Stimulated activated CD4-positive, alpha-beta T cell treated with anti-CD3 and anti-CD28 coated beads, Interleukin-15, amount 100 ng/mL, for 48 hours (primary cell): Measurements from ENCODE around the gene NR1H2.

Experiments used
- DNase-seq, 2 donors: peaks; one replicate each; pipeline ENCODE4 v3.0.0-alpha.2; 2020; ENCODE audit warnings: low read depth in 2 of 2

Gene NR1H2

DNA sequence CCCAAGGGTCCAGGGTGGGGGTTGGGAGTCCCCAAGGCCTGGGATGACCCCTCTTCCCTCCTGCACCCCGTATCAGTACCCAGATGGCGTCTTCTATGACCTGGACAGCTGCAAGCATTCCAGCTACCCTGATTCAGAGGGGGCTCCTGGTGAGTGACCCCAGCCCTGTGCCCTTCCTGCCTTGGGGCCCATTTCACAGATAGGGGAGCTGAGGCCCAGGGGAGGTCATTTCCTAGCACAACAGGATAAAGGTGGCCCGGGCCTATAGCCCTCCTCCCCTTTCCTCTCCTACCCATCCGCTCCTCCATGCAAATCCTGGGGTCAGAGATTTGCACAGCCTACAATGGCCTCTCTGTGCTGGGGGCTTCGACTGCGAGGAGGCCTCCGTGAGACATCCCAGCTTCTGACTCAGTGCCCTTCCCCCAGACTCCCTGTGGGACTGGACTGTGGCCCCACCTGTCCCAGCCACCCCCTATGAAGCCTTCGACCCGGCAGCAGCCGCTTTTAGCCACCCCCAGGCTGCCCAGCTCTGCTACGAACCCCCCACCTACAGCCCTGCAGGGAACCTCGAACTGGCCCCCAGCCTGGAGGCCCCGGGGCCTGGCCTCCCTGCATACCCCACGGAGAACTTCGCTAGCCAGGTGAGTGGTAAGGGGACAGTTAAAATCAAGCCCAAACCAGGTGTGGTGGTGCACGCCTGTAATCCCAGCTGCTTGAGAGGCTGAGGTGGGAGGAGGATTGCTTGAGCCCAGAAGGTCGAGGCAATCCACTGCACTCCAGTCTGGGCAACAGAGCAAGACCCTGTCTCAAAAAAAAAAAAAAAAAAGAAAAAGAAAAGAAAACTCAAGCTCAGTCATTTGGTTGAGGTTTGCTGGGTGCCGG, 46.4 kb downstream of the NR1H2 start:
- DNase-seq = no peak

DNA sequence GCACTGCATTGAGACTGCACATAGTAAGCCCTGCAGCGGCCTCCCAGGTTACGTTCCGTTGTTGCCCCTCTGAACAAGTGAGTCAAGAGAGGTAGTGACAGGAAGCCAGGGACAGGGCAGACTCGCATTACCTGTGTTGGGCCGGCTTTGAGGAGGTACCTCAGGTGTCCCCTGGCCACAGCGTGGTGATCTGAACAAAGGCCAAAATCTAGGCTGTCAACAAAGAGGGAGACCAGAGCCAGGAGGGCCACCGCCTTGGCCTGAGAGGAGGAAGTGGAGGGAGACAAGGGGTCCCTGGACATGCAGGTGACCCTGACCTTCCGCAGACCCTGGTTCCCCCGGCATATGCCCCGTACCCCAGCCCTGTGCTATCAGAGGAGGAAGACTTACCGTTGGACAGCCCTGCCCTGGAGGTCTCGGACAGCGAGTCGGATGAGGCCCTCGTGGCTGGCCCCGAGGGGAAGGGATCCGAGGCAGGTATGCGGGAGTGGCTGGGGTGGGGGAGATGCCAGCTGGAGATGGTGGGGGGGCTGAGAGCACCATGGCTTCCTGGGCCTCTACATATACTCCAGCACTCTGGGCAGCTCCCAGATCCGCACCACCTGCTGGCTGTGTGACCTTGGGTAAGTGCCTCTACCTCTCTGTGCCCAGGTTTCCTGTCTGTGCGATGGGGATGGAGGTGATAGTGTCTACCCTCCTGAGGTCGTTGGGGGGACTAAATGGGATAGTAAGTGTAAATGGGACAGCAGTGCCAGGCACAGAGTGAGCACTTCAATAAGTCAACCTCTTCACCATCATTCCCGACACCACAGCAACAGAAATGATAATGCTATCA, 47.2 kb downstream of the NR1H2 start:
- DNase-seq = no peak

GRCh38 chr19:50425581-50425980, 49.3 kb downstream of the NR1H2 start:
- DNase-seq = no peak

DNA sequence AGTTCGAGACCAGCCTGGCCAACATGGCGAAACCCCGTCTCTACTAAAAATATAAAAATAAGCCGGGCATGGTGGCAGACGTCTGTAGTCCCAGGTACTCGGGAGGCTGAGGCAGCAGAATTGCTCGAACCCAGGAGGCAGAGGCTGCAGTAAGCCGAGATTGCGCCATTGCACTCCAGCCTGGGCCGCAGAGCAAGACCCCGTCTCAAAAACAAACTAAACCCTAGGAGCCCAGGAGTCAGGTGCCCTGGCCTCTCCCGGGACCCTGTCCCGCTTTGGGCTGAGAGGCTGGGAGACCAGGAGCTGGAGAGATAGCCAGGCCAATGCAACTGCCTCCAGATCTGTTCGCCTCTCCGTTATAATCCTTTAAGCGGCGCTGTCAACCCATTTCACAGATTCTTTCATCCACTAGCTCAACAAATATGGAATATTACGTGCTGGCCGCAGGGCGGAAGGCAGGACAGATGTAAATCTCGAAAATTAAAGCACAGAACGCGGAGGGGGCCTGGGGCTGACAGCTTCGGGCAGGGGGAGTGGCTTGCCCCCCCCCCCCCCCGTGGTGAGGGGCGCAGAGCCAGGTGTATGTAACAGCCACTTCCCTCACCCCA, 51.2 kb downstream of the NR1H2 start:
- DNase-seq = no peak

DNA sequence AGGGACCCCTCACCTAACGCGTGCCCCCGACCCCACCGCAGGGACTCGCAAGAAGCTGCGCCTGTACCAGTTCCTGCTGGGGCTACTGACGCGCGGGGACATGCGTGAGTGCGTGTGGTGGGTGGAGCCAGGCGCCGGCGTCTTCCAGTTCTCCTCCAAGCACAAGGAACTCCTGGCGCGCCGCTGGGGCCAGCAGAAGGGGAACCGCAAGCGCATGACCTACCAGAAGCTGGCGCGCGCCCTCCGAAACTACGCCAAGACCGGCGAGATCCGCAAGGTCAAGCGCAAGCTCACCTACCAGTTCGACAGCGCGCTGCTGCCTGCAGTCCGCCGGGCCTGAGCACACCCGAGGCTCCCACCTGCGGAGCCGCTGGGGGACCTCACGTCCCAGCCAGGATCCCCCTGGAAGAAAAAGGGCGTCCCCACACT, 51.8 kb downstream of the NR1H2 start:
- DNase-seq = no peak

DNA sequence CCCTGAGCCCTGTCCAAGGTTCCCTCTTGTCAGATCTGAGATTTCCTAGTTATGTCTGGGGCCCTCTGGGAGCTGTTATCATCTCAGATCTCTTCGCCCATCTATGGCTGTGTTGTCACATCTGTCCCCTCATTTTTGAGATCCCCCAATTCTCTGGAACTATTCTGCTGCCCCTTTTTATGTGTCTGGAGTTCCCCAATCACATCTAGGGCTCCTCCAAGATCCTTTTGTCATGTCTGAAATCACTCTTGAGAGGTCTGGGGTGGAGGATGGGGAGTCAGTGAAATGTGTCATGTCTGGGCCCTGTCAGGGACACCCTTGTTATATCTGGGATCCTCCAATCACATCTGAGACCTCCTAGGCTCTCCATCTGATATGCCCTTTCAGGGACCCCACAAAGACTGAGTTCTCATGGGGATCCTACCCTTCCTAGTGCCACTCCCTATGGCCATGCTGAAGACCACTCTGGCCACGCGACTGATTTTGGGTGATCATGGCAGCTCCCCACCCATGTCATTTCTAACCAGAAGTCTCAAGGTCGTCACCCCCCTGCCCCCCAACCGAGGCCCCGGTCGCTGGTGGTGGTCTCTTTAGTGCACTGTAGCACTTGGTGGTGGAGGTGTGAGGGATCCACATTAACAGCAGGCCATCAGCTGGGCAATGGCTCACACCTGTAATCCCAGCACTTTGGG, 52.7 kb downstream of the NR1H2 start:
- DNase-seq = no peak

- DNase-seq = no peak
Observed at GRCh38 chr19:50430888-50431342, 54.7 kb downstream of the NR1H2 start.

GRCh38 chr19:50431343-50432220, 55.3 kb downstream of the NR1H2 start:
- peak; percentile 76 to 80 for DNase-seq

DNA sequence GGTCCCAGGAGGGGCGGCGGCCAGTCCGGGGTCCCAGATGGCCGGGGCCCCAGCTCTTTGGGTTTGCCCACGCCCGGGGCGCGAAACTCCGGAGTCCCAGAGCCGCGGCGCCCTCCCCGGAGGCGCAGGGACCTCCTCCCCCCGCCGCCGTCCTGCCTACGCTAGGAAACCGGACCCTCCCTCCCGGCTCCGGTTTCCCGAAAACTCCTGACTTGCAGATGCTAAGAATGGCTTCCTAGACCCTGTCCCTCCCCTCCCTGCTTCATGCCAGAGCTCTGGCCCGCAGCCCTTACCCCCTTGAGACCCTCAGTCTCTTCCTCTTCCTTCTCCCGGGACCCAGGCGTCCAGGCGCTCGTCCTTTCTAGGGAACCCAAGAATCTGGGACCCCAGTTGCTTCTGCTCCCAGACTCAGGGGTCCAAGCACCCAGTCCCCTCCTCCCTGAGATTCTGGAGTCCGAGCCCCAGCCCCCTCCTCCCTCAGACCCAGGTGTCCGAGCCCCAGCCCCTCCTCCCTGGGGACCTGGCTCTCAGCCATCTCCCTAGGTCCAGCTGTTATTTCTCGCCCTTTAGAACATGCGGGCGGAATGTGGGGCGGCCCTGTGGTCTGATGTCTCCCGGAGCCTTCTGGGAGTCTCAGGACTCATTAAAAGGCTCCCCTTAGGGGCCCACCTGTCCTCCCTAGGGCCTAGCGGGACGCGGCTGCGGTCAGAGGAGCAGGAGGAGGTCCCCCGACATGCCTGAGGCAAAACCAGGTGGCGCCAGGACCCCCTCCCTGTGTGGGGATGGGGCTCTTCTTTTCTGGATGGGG, 56.2 kb downstream of the NR1H2 start, which contains the start of gene MYBPC2:
MYBPC2 (plus strand) TSS at position 672 of the 808 bp plus-strand sequence; CDS start at position 734, 62 bp downstream.
- no peak for DNase-seq
